Adrenal gland (tissue), 5 donors: ENCODE results near the gene RNU5B-1.

Experiments
- CTCF ChIP-seq, 6 experiments: fragments of 450-650 bp in 4 of 6; fragments of 200-600 bp in 2 of 6; sonication (generic) in 1 of 6; IDR thresholded peaks; 1 replicate in 5 of 6; 2 replicates in 1 of 6; pipeline versions ENCODE4 v1.5.1 to v1.8.0; 2016 to 2021; ENCODE audit warnings: antibody characterized with exemption in 6 of 6, mild to moderate bottlenecking in 2 of 6, moderate library complexity in 1 of 6
- POLR2A ChIP-seq, 2 donors: fragments of 450-650 bp; IDR thresholded peaks; one replicate each; pipeline ENCODE4 v1.6.1; 2017; ENCODE audit warnings: antibody characterized with exemption in 2 of 2, mild to moderate bottlenecking in 2 of 2, moderate library complexity in 1 of 2
- donor health status: DM: no; HTN: no; CAD: no.

- TF ChIP-seq CTCF (IDR thresholded peaks at IDR 0.05) (no peak), POLR2A (IDR thresholded peaks at IDR 0.05) (no peak)
Measured at GRCh38 chr15:65343374-65343981, 39.0 kb downstream of the RNU5B-1 start.
